A549 (cell line): Measurements from ENCODE around the gene MRPL2.

Source experiments
- CBX8 ChIP-seq: fragments of 200-600 bp; sonication (generic); IDR thresholded peaks from 2 replicates; pipeline ENCODE4 v1.6.1; 2016
- JUNB ChIP-seq: fragments of >200 bp; sonication (Bioruptor Twin); formaldehyde crosslinking; IDR thresholded peaks from 2 replicates; pipeline ENCODE4 v1.6.1; 2016
- NFE2L2 ChIP-seq: fragments of 150-350 bp; conservative IDR thresholded peaks from 2 replicates; pipeline ENCODE4 v1.6.1; 2014; ENCODE audit warnings: low read length
- POLR2A ChIP-seq: IDR thresholded peaks from 2 replicates; pipeline ENCODE4 v1.6.1; 2012; ENCODE audit warnings: mild to moderate bottlenecking, low read length
- RAD21 ChIP-seq, 2 experiments: fragments of >200 bp in 1 of 2; sonication (Bioruptor Twin) in 1 of 2; formaldehyde crosslinking in 1 of 2; IDR thresholded peaks in 1 of 2; conservative IDR thresholded peaks in 1 of 2; 2 replicates in 1 of 2; 3 replicates in 1 of 2; pipeline ENCODE4 v1.6.1; 2012 to 2018; ENCODE audit warnings: inconsistent platforms in 1 of 2
- RCOR1 ChIP-seq: fragments of 150-350 bp; IDR thresholded peaks from 2 replicates; pipeline ENCODE4 v1.6.1; 2014; ENCODE audit warnings: antibody characterized with exemption, low read length, low read depth
- RNF2 ChIP-seq: fragments of 200-600 bp; sonication (generic); IDR thresholded peaks from 2 replicates; pipeline ENCODE4 v1.6.1; 2016; ENCODE audit warnings: low read depth, mild to moderate bottlenecking, antibody characterized with exemption, moderate library complexity, borderline replicate concordance
- SMC3 ChIP-seq: fragments of >200 bp; sonication (Bioruptor Twin); formaldehyde crosslinking; IDR thresholded peaks from 3 replicates; pipeline ENCODE4 v1.6.1; 2018; ENCODE audit warnings: inconsistent platforms
- SREBF2 ChIP-seq: fragments of 450-650 bp; IDR thresholded peaks from 2 replicates; pipeline ENCODE4 v1.6.1; 2014; ENCODE audit warnings: mild to moderate bottlenecking, moderate library complexity
- TF ChIP-seq, protein P1 (sequence below): fragments of >200 bp; sonication (Bioruptor Twin); formaldehyde crosslinking; IDR thresholded peaks from 3 replicates; pipeline ENCODE4 v1.5.1; 2016
- TF ChIP-seq, protein P2 (sequence below): fragments of 150-350 bp; IDR thresholded peaks from 2 replicates; pipeline ENCODE4 v1.6.1; 2014; ENCODE audit warnings: low read depth, mild to moderate bottlenecking, low read length
- TF ChIP-seq, protein P3 (sequence below): fragments of 450-650 bp; IDR thresholded peaks from 2 replicates; pipeline ENCODE4 v1.6.1; 2014; ENCODE audit warnings: antibody characterized with exemption

DNA sequence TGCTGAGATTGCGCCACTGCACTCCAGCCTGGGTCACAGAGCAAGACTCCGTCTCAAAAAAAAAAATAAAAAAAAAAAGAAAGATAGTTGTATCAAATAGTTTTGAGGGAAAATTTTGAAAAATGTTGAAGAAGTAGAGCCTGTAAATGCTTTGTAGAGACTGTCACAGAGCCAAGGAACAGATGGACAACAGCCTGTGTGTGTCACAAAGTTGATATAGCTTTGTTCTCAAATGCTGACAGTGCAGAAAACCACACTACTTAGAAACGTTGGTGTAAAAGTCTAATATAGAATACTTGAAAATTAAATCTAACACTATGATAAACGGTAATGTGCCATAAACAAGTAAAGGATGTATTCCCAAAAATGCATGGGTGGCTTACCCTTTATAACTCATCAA lies 42.3 kb upstream of the MRPL2 start:
- TF ChIP-seq, protein P1, sequence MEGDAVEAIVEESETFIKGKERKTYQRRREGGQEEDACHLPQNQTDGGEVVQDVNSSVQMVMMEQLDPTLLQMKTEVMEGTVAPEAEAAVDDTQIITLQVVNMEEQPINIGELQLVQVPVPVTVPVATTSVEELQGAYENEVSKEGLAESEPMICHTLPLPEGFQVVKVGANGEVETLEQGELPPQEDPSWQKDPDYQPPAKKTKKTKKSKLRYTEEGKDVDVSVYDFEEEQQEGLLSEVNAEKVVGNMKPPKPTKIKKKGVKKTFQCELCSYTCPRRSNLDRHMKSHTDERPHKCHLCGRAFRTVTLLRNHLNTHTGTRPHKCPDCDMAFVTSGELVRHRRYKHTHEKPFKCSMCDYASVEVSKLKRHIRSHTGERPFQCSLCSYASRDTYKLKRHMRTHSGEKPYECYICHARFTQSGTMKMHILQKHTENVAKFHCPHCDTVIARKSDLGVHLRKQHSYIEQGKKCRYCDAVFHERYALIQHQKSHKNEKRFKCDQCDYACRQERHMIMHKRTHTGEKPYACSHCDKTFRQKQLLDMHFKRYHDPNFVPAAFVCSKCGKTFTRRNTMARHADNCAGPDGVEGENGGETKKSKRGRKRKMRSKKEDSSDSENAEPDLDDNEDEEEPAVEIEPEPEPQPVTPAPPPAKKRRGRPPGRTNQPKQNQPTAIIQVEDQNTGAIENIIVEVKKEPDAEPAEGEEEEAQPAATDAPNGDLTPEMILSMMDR: no peak
- TF ChIP-seq, protein P2, sequence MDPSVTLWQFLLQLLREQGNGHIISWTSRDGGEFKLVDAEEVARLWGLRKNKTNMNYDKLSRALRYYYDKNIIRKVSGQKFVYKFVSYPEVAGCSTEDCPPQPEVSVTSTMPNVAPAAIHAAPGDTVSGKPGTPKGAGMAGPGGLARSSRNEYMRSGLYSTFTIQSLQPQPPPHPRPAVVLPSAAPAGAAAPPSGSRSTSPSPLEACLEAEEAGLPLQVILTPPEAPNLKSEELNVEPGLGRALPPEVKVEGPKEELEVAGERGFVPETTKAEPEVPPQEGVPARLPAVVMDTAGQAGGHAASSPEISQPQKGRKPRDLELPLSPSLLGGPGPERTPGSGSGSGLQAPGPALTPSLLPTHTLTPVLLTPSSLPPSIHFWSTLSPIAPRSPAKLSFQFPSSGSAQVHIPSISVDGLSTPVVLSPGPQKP: no peak
- TF ChIP-seq RNF2 (no peak), RCOR1 (no peak), POLR2A (no peak), JUNB (no peak), SREBF2 (no peak), NFE2L2 (no peak), CBX8 (no peak), RAD21 (conservative IDR thresholded peaks at IDR 0.05 in 1 of 2, IDR thresholded peaks at IDR 0.05 in 1 of 2) (no peak), SMC3 (no peak)
- TF ChIP-seq, protein P3, sequence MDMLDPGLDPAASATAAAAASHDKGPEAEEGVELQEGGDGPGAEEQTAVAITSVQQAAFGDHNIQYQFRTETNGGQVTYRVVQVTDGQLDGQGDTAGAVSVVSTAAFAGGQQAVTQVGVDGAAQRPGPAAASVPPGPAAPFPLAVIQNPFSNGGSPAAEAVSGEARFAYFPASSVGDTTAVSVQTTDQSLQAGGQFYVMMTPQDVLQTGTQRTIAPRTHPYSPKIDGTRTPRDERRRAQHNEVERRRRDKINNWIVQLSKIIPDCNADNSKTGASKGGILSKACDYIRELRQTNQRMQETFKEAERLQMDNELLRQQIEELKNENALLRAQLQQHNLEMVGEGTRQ: no peak
